Upper lobe of right lung (tissue), 1 donor: ENCODE data around the gene GABRA1. TPM values are rescaled to one million over a fixed set of nuclear protein-coding genes. Genes with fewer than 3 reads are reported as not detected.

ENCODE experiments used
- ATAC-seq: fragments of 200-7000 bp; cut with Tn5 transposase; one replicate; pipeline ENCODE4 v1.9.1; 2020; ENCODE audit warnings: mild to moderate bottlenecking, moderate library complexity
- DNase-seq: peaks from one replicate; pipeline ENCODE4 v3.0.0-alpha.2; 2020
- H3K27ac ChIP-seq: fragments of 200-600 bp; one replicate; pipeline ENCODE4 v1.8.0; 2022
- H3K27me3 ChIP-seq: fragments of 200-600 bp; one replicate; pipeline ENCODE4 v1.8.0; 2022; ENCODE audit warnings: mild to moderate bottlenecking
- H3K36me3 ChIP-seq: fragments of 200-600 bp; one replicate; pipeline ENCODE4 v1.8.0; 2022
- H3K4me1 ChIP-seq: fragments of 200-600 bp; one replicate; pipeline ENCODE4 v1.8.0; 2022
- H3K4me3 ChIP-seq: fragments of 200-600 bp; one replicate; pipeline ENCODE4 v1.8.0; 2022; ENCODE audit warnings: mild to moderate bottlenecking
- H3K9me3 ChIP-seq: fragments of 200-600 bp; one replicate; pipeline ENCODE4 v1.8.0; 2022
- intact Hi-C: fragments of 100-400 bp; cut with DNase I; formaldehyde crosslinking; loops from one replicate; pipeline ENCODE4 v1.11.0; 2022
- total RNA-seq: library from RNA; stranded (reverse); fragmentation: NEBNext Ultra II Directional; extraction: Animal tissue kit (Norgen Biotek cat#: 25700); gene quantifications from one replicate; pipeline ENCODE4 v1.2.1, GENCODE V29; 2021
- TF ChIP-seq, protein P1 (sequence below): fragments of 200-600 bp; IDR thresholded peaks from one replicate; pipeline ENCODE4 v1.8.0; 2022; ENCODE audit warnings: antibody characterized with exemption
- donor health status: DM: no; HTN: yes; CAD: no; lungs with severe emphysema.

Gene GABRA1
- total RNA-seq, 1 donor from 2014 or later: not detected

DNA sequence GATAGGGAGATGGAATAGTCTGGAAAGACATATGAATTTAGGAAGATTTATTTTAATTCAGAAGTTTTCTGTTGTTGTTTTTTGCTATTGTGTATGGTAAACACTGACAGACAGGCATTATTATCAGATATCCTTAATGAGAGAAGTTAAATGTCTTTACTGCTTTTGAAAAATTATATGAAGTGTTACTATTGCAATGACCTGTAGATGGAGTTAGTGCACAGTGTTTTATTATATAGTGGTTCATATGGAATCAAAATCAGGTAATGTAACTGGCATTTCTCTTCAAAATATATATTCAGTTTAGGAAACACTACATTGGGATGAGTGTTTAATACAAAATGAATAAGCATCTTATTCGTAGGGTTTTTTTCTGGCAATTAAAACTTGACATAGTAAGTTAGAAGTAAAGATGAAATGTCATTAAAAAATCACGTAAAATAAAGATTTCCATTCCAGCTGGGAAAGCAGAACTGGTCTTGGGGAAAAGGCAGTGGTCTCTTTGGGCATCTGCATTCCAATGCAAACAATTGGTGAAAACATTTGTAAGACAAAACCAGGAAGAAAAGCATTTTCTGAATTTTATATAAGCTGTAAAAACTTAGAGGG is 3.9 kb downstream of the GABRA1 start:
- no peak overlapping the region for H3K27ac ChIP-seq
- no peak for ATAC-seq
- H3K9me3 ChIP-seq: no peaks in the 10 kb centered on the region
- no peak for DNase-seq
- H3K27me3 ChIP-seq: peaks cover 28% of the 10 kb centered on the region
- H3K4me3 ChIP-seq: no peak overlapping the region
- intact Hi-C loops: no loop called here
- TF ChIP-seq, protein P1, sequence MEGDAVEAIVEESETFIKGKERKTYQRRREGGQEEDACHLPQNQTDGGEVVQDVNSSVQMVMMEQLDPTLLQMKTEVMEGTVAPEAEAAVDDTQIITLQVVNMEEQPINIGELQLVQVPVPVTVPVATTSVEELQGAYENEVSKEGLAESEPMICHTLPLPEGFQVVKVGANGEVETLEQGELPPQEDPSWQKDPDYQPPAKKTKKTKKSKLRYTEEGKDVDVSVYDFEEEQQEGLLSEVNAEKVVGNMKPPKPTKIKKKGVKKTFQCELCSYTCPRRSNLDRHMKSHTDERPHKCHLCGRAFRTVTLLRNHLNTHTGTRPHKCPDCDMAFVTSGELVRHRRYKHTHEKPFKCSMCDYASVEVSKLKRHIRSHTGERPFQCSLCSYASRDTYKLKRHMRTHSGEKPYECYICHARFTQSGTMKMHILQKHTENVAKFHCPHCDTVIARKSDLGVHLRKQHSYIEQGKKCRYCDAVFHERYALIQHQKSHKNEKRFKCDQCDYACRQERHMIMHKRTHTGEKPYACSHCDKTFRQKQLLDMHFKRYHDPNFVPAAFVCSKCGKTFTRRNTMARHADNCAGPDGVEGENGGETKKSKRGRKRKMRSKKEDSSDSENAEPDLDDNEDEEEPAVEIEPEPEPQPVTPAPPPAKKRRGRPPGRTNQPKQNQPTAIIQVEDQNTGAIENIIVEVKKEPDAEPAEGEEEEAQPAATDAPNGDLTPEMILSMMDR: peak; percentile 21
- no peaks in the 10 kb centered on the region for H3K36me3 ChIP-seq
- no peaks in the 10 kb centered on the region for H3K4me1 ChIP-seq

DNA sequence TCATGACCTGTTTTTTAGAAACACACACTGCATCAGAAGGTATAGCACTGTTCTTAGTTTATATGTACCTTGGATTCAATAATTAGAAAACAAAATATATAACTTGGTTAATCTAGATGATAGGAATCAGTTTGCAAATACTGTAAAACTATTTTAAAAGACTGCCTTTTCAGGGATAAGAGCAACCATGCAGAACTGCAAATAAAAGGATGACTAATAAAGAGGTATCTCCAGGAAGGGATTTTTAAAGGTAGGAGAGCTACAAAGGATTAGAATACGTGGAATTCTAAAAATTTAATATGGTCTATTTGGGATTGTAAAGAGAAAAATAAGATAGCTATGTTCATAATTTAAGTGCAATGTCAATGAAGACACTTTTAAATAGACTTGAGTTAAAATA is 9.4 kb downstream of the GABRA1 start:
- Histone ChIP-seq H3K27me3 (no peaks in the 10 kb centered on the region), H3K9me3 (no peaks in the 10 kb centered on the region), H3K4me1 (no peaks in the 10 kb centered on the region), H3K4me3 (no peak overlapping the region), H3K27ac (no peak overlapping the region), H3K36me3 (no peaks in the 10 kb centered on the region)
- intact Hi-C loops: no loop called here
- TF ChIP-seq, protein P1: no peak
- no peak for ATAC-seq
- no peak for DNase-seq

DNA sequence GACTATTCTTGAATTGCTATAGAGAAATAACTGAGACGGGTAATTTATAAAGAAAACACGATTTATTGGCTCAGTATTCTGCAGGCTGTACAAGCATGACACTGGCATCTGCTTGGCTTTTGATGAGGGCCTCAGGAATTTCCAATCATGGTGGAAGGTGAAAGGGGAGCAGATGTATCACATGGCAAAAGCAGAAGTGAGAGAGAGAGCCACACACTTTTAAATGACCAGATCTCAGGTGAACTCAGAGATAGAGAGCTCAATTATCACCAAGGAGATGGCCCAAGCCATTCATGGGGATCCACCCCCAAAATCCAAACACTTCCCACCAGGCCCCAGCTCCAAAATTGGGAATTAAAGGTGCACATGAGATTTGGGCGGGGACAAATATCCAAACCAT is 15.3 kb downstream of the GABRA1 start:
- Histone ChIP-seq H3K27ac (no peak overlapping the region), H3K36me3 (no peaks in the 10 kb centered on the region), H3K27me3 (no peaks in the 10 kb centered on the region), H3K4me3 (no peak overlapping the region), H3K4me1 (no peaks in the 10 kb centered on the region), H3K9me3 (no peaks in the 10 kb centered on the region)
- ATAC-seq: no peak
- TF ChIP-seq, protein P1: no peak
- intact Hi-C loops: no loop called here
- DNase-seq: no peak

DNA sequence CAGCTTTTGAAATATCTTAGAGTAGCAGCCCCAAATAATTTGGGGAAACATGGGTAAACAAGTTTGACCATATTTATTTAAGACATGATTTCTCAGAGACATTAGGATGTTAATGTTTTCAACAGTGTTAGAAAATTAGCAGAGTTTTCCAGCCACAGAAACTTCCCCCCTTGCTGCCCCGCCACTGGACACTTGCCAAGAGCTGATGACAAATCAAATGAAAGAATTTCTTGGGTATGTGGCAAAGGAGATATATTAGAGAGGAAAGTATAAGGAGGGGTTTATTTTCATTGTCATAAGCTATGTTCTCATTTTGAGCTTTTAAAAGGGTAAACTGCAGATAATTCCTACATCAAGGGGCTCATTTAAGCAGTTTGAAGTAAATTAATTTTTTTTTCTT is 15.9 kb downstream of the GABRA1 start:
- intact Hi-C loops: no loop called here
- ATAC-seq (no peak), DNase-seq (no peak)
- TF ChIP-seq, protein P1: no peak
- no peak overlapping the region for H3K4me3 ChIP-seq
- H3K27me3 ChIP-seq: no peaks in the 10 kb centered on the region
- H3K36me3 ChIP-seq: no peaks in the 10 kb centered on the region
- H3K9me3 ChIP-seq: no peaks in the 10 kb centered on the region
- no peaks in the 10 kb centered on the region for H3K4me1 ChIP-seq
- H3K27ac ChIP-seq: no peak overlapping the region

DNA sequence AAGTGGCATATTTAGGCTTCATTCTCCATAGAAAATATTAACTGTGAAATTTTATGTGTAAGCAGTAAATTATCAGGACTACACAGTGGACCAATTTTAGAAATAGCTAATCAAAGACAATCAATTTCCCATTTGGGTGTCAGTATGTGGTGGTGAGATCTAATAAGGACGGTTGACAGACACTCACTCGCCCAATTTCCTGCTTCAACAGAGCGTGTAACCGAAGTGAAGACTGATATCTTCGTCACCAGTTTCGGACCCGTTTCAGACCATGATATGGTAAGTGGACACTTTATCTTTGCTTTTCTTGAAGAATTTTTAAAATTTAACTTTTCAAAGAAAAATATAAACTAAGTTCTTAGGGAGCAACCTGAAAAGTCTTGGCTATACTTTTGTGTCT is 17.6 kb downstream of the GABRA1 start:
- H3K27me3 ChIP-seq: no peaks in the 10 kb centered on the region
- no peaks in the 10 kb centered on the region for H3K9me3 ChIP-seq
- no peak for ATAC-seq
- TF ChIP-seq, protein P1: no peak
- DNase-seq: no peak
- no peaks in the 10 kb centered on the region for H3K4me1 ChIP-seq
- H3K27ac ChIP-seq: no peak overlapping the region
- H3K4me3 ChIP-seq: no peak overlapping the region
- intact Hi-C loops: no loop called here
- H3K36me3 ChIP-seq: no peaks in the 10 kb centered on the region

DNA sequence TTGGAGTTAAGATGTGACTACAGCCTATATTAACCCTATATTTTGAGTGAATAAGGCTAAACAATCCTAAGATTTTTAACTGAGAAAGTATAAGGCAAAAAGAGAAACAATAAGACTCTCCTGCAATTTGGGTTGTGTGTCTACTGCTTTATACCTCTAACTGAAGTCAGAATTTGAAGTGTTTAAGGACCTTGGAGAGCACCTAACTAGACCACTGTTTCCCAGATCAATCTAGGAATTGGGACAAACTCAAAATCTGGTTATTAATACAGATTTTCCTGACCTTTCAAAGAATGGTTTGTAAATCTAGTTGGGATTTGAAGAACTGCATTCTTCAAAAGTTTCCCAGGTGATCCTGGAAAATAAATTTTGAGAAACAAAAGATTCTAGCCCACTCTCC is 42.1 kb downstream of the GABRA1 start:
- no peak overlapping the region for H3K27ac ChIP-seq
- TF ChIP-seq, protein P1: no peak
- ATAC-seq (no peak), DNase-seq (no peak)
- no peaks in the 10 kb centered on the region for H3K9me3 ChIP-seq
- intact Hi-C loops: no loop called here
- H3K4me1 ChIP-seq: no peaks in the 10 kb centered on the region
- H3K27me3 ChIP-seq: no peaks in the 10 kb centered on the region
- H3K36me3 ChIP-seq: no peaks in the 10 kb centered on the region
- H3K4me3 ChIP-seq: no peak overlapping the region
